ENCODE measurements around the gene PCYT1A.

Gene PCYT1A

DNA sequence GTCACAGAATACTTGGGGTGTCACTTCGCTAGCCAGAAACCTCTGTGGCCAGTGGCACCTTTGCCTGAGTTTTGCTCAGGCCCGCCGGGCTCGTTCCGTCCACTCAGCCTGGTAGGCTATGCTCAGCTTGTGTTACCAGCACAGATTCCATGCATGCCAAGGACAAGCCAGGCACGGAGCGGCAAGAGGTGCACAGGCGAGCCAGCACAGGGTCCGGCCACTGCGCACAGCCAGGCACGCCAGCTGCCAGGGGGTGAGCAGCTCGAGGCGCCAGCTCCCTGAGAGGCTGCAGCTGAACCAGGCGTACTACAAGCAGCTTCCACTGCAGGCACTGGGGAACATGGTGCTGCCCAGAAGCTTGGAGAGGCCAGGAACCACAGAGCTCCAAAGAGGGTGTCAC is 14.7 kb downstream of the PCYT1A start:
- no peak overlapping the region for H3K4me3 ChIP-seq (ENCODE audit: control insufficient read depth, low read depth, low read length)
- no peak for DNase-seq (ENCODE audit: low read depth)
- TF ChIP-seq CTCF (conservative IDR thresholded peaks at IDR 0.05; ENCODE audit: control insufficient read depth, insufficient read depth, low read depth, low read length), result no peak

DNA sequence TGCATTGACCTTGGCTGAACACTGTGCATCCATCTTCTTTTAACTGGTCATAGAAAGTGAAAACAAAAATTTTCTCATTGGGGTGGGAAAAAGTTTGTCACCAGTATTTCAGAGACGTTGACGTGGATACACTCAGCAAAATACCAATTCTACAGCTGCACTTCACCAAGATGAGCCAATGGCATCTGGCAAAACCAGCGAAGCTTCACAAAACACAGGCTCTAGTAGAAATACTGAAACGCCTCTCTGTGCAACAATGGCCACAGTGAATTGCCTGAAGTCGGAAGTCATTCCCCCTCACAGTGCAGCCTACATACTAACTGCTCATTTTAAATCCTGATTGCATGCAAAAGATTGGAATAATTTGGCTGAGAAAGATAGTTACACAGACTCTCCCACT is 17.0 kb downstream of the PCYT1A start:
- no peak overlapping the region for H3K4me3 ChIP-seq (ENCODE audit: control insufficient read depth, low read depth, low read length)
- no peak for DNase-seq (ENCODE audit: low read depth)
- no peak for TF ChIP-seq CTCF (conservative IDR thresholded peaks at IDR 0.05; ENCODE audit: control insufficient read depth, insufficient read depth, low read depth, low read length)

DNA sequence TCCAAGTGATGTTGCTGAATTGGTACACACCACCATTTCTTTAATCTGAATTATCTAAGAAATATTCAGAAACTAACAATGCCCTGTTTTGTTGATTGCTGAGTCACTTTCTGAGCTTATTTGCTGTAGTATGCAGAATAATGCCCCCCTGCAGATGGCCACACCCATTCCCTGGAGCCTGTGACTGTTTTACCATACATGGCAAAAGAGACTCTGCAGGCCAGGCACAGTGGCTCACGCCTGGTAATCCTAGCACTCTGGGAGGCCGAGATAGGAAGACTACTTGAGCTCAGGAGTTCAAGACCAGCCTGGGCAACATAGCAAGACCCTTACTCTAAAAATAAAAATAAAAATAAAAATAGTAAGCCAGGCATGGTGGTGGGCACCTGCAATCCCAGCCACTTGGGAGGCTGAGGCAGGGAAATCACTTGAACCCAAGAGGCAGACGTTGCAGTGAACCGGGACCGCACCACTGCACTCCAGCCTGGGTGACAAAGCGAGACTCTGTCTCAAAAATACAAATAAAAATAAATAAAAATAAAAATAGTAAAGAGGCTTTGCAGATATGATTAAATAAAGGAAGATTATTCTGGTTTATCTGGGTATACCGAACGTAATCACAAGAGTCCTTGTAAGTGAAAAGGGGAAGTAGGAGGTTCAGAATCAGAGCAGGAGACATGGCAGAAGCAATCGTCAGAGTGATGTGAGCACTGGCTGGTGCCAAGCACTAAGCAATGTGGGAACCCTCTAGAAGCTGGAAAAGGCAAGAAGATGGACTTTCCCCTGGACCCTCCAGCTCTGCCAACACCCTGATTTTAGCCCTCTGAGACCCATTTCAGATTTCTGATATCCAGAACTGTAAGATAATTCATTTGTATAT is 19.0 kb downstream of the PCYT1A start:
- peak; percentile 87 for DNase-seq (ENCODE audit: low read depth)
- no peak for TF ChIP-seq CTCF (conservative IDR thresholded peaks at IDR 0.05; ENCODE audit: control insufficient read depth, insufficient read depth, low read depth, low read length)

DNA sequence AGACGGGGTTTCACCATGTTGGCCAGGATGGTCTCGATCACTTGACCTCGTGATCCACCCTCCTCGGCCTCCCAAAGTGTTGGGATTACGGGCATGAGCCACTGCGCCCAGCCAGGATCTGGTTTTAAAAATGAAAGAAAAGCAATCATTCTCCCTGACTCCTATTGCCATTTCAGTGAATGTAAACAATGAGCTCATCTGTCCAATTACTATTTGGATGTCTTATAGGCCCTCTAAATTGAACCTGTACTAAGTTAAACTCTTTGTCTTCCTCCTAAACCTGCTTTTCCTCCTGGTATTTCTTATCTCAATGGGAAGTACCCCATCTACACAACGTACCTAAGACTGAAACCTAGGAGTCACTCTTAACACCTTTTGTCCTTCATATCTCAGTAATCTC is 23.7 kb downstream of the PCYT1A start:
- no peak for DNase-seq (ENCODE audit: low read depth)
- H3K4me3 ChIP-seq (ENCODE audit: control insufficient read depth, low read depth, low read length), result no peak overlapping the region
- TF ChIP-seq CTCF (conservative IDR thresholded peaks at IDR 0.05; ENCODE audit: control insufficient read depth, insufficient read depth, low read depth, low read length), result no peak

More for the DNA sequence above, 19.0 kb downstream of the PCYT1A start:
- no peak overlapping the region for H3K4me3 ChIP-seq (ENCODE audit: control insufficient read depth, low read depth, low read length)

- TF ChIP-seq CTCF (conservative IDR thresholded peaks at IDR 0.05; ENCODE audit: control insufficient read depth, insufficient read depth, low read depth, low read length), result no peak
- DNase-seq (ENCODE audit: low read depth), result no peak
- H3K4me3 ChIP-seq (ENCODE audit: control insufficient read depth, low read depth, low read length), result no peak overlapping the region
Measured at GRCh38 chr3:196260784-196261183, 26.7 kb downstream of the PCYT1A start.

GRCh38 chr3:196255776-196256175 is 31.8 kb downstream of the PCYT1A start:
- TF ChIP-seq CTCF (conservative IDR thresholded peaks at IDR 0.05; ENCODE audit: control insufficient read depth, insufficient read depth, low read depth, low read length), result no peak
- DNase-seq (ENCODE audit: low read depth), result no peak

More at GRCh38 chr3:196255776-196256175, 31.8 kb downstream of the PCYT1A start:
- H3K4me3 ChIP-seq (ENCODE audit: control insufficient read depth, low read depth, low read length), result no peak overlapping the region

Measured in fibroblast of mammary gland (primary cell).